Mononuclear cell (primary cell): ENCODE data around the gene MELTF. TPM values are rescaled to one million over a fixed set of nuclear protein-coding genes. Genes with fewer than 3 reads are reported as not detected.
"Not testable (repeated sequence)": the region's sequence is repeated elsewhere in the genome, so short reads cannot be mapped to it uniquely, and the experiment has no call there.

ENCODE experiments used
- H3K27me3 ChIP-seq: 2 replicates; pipeline ENCODE4 v1.6.0; 2011; ENCODE audit warnings: low read length, control low read depth; ENCODE audit not compliant: insufficient read depth
- H3K4me1 ChIP-seq: 2 replicates; pipeline ENCODE4 v1.5.1; 2011; ENCODE audit warnings: mild to moderate bottlenecking, low read length, control low read depth; ENCODE audit not compliant: insufficient read depth
- H3K4me3 ChIP-seq: 2 replicates; pipeline ENCODE4 v1.5.1; 2011; ENCODE audit warnings: mild to moderate bottlenecking, low read length, moderate library complexity
- H3K9me3 ChIP-seq: 2 replicates; pipeline ENCODE4 v1.5.1; 2011; ENCODE audit warnings: low read depth, mild to moderate bottlenecking, control low read depth, low read length
- total RNA-seq: library from RNA; depleted of rRNA; stranded (reverse); fragments of >200 nt; gene quantifications from one replicate; pipeline ENCODE4 v1.2.3, GENCODE V29; 2012

The MELTF gene
- 9.1 TPM for total RNA-seq

DNA sequence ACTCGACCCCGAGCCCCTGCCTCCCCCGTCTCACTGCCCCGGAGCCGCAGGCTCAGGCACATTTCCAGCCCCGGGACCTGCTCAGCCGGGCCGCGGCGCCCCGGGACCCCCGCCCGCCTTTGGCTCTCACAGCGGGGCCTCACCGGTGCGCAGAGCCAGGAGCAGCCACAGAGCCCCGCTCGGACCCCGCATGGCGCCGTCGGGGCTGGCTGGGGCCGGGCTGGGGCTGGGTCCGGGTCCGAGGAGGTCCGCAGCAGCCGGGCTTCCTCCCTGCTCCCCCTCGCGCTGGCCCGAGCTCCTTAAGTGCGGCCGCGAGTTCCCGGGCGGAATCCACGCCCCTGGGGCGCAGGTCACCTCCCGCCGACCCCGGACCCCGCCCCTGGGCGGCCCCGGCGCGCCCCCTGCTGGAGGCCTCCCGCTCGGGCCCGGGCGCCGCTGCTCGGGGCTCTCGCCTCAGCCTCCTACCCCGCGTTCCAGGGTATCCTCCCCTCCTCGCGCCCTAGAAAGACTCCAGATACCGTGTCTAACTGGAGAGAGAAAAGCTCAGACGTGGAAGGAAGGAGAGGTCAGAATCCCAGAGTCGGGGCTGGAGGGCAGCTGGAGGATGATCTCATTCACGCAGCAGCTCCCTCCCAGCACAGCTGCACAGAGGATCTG is at the start of gene MELTF:
Gene MELTF (minus strand): TSS at position 307 of the 657 bp plus-strand sequence. CDS start 115 bp downstream, at position 192.
- Histone ChIP-seq H3K4me3 (peak within 1 kb of the TSS; percentile 33), H3K27me3 (no peaks in the 10 kb centered on the region), H3K9me3 (no peaks in the 10 kb centered on the region), H3K4me1 (peaks cover 35% of the 10 kb centered on the region)

- Histone ChIP-seq H3K9me3 (no peaks in the 10 kb centered on the region), H3K4me1 (no peaks in the 10 kb centered on the region), H3K27me3 (no peaks in the 10 kb centered on the region), H3K4me3 (no peak overlapping the region)
Measured at GRCh38 chr3:197076415-197076814, 46.8 kb upstream of the MELTF start.

- Histone ChIP-seq H3K27me3 (no peaks in the 10 kb centered on the region), H3K9me3 (no peaks in the 10 kb centered on the region), H3K4me1 (no peaks in the 10 kb centered on the region), H3K4me3 (no peak overlapping the region)
Measured at GRCh38 chr3:197068077-197068476, 38.5 kb upstream of the MELTF start.

- no peaks in the 10 kb centered on the region for H3K4me1 ChIP-seq
- no peaks in the 10 kb centered on the region for H3K27me3 ChIP-seq
- H3K4me3 ChIP-seq: no peak overlapping the region
- no peaks in the 10 kb centered on the region for H3K9me3 ChIP-seq
Measured at GRCh38 chr3:197064771-197065170, 35.2 kb upstream of the MELTF start.

- Histone ChIP-seq H3K4me1 (no peaks in the 10 kb centered on the region), H3K27me3 (no peaks in the 10 kb centered on the region), H3K9me3 (no peaks in the 10 kb centered on the region)
Measured at GRCh38 chr3:197062446-197062845, 32.8 kb upstream of the MELTF start.

DNA sequence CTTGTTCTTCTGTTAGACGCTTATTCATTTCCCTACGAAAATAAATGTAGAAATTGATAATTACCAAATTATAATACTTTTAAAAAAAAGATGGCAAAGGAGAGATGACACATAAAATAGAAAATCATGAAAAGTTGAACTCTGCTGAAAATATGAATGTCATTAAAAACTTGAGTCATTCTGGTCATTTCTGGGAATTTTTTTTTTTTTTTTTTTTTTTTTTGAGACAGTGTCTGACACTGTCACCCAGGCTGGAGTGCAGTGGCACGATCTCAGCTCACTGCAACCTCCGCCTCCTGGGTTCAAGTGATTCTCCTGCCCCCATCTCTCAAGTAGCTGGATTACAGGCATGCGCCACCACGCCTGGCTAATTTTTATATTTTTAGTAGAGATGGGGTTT is 22.0 kb upstream of the MELTF start:
- H3K27me3 ChIP-seq, H3K4me3 ChIP-seq, H3K9me3 ChIP-seq, H3K4me1 ChIP-seq: not testable (repeated sequence)

More at GRCh38 chr3:197062446-197062845, 32.8 kb upstream of the MELTF start:
- H3K4me3 ChIP-seq: no peak overlapping the region

DNA sequence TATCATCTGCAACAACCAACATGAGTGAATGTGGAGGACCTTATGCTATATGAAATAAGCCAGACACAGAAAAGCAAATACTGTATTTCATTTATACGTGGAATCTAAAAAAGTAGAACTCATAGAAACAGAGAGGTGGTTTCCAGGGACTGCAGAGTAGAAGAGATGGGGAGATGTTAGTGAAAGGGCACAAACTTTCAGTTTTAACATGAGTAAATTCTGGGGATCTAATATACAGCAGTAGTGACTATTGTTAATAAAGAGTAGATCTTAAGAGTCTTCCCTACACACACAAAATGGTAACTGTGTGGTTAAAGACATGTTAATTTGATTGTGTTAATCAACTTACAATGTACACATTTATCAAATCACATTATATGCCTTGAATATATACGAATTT is 20.9 kb upstream of the MELTF start:
- H3K27me3 ChIP-seq: no peaks in the 10 kb centered on the region
- no peaks in the 10 kb centered on the region for H3K4me1 ChIP-seq
- H3K9me3 ChIP-seq: no peaks in the 10 kb centered on the region
- no peak overlapping the region for H3K4me3 ChIP-seq

GRCh38 chr3:197042539-197042938 is 12.9 kb upstream of the MELTF start:
- Histone ChIP-seq H3K4me1 (no peaks in the 10 kb centered on the region), H3K9me3 (no peaks in the 10 kb centered on the region), H3K4me3 (no peak overlapping the region), H3K27me3 (no peaks in the 10 kb centered on the region)

GRCh38 chr3:197041875-197042488 is 12.4 kb upstream of the MELTF start:
- H3K9me3 ChIP-seq: no peaks in the 10 kb centered on the region

DNA sequence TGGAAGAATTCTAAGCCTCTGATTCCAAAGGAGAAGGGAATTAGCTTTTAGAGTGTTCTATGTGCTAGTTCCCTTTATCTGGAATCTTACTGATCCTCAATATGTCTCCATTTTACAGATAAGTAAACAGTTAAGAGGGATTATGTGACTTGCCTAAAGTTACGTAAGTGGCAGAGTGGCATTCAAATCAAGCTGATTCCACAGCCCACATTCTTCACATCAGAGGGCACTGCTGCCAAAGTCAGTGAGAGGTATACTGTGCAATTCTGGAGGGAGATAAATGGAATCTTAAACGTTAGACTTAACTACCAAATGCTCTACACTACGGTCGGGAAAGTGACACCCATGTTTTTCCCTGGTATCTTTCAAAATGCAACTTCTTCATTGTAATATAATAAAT is 11.0 kb upstream of the MELTF start:
- no peaks in the 10 kb centered on the region for H3K9me3 ChIP-seq

More at GRCh38 chr3:197041875-197042488, 12.4 kb upstream of the MELTF start:
- Histone ChIP-seq H3K27me3 (no peaks in the 10 kb centered on the region), H3K4me1 (no peaks in the 10 kb centered on the region), H3K4me3 (no peak overlapping the region)

GRCh38 chr3:197038679-197039462 is 9.3 kb upstream of the MELTF start:
- H3K4me1 ChIP-seq: no peaks in the 10 kb centered on the region
- no peaks in the 10 kb centered on the region for H3K9me3 ChIP-seq
- H3K4me3 ChIP-seq: no peak overlapping the region
- peaks cover 10% of the 10 kb centered on the region for H3K27me3 ChIP-seq

More for the DNA sequence above, 11.0 kb upstream of the MELTF start:
- peaks cover under 1% of the 10 kb centered on the region for H3K27me3 ChIP-seq
- H3K4me3 ChIP-seq: no peak overlapping the region
- H3K4me1 ChIP-seq: no peaks in the 10 kb centered on the region

GRCh38 chr3:197035577-197035976 is 6.0 kb upstream of the MELTF start:
- Histone ChIP-seq H3K4me3 (no peak overlapping the region), H3K9me3 (no peaks in the 10 kb centered on the region), H3K4me1 (peaks cover 16% of the 10 kb centered on the region), H3K27me3 (peaks cover 10% of the 10 kb centered on the region)

- peaks cover 21% of the 10 kb centered on the region for H3K4me1 ChIP-seq
- H3K27me3 ChIP-seq, H3K4me3 ChIP-seq, H3K9me3 ChIP-seq: not testable (repeated sequence)
Measured at GRCh38 chr3:197034778-197035177, 5.2 kb upstream of the MELTF start.

GRCh38 chr3:197033764-197034163 is 4.1 kb upstream of the MELTF start:
- H3K4me1 ChIP-seq: peaks cover 31% of the 10 kb centered on the region
- not testable (repeated sequence) for H3K9me3 ChIP-seq, H3K4me3 ChIP-seq, H3K27me3 ChIP-seq
